Gastroesophageal sphincter (tissue), 4 donors: ENCODE data around the gene YPEL3. TPM values are rescaled to one million over a fixed set of nuclear protein-coding genes. Genes with fewer than 3 reads are reported as not detected.

Source experiments
- ATAC-seq: fragments of 150-250 bp; one replicate; pipeline ENCODE4 v1.9.1; 2016; ENCODE audit warnings: mild to moderate bottlenecking, moderate library complexity
- H3K27ac ChIP-seq, 4 donors: fragments of 200-600 bp; sonication (generic) in 3 of 4; 1 replicate in 3 of 4; 2 replicates in 1 of 4; pipeline ENCODE4 v1.5.1; 2016 to 2019
- H3K27me3 ChIP-seq: fragments of 200-600 bp; sonication (generic); one replicate; pipeline ENCODE4 v1.5.1; 2019
- H3K36me3 ChIP-seq, 2 donors: fragments of 200-600 bp; sonication (generic); one replicate each; pipeline ENCODE4 v1.5.1; 2019; ENCODE audit warnings: control low read depth in 1 of 2
- H3K4me1 ChIP-seq, 3 donors: fragments of 200-600 bp; sonication (generic); 1 replicate in 2 of 3; 2 replicates in 1 of 3; pipeline ENCODE4 v1.5.1; 2016 to 2019; ENCODE audit warnings: control low read depth in 2 of 3
- H3K4me3 ChIP-seq, 2 donors: fragments of 200-600 bp; sonication (generic); one replicate each; pipeline ENCODE4 v1.5.1; 2019; ENCODE audit warnings: mild to moderate bottlenecking in 1 of 2, moderate library complexity in 1 of 2
- H3K9me3 ChIP-seq, 3 donors: fragments of 200-600 bp; sonication (generic); one replicate each; pipeline ENCODE4 v1.5.1; 2017 to 2019; ENCODE audit warnings: control low read depth in 2 of 3
- EP300 ChIP-seq: sonication (generic); formaldehyde crosslinking; IDR thresholded peaks from one replicate; pipeline ENCODE4 v1.6.1; 2017; ENCODE audit warnings: antibody characterized with exemption, mild to moderate bottlenecking
- POLR2A ChIP-seq, 2 donors: fragments of 450-650 bp; IDR thresholded peaks; one replicate each; pipeline ENCODE4 v1.6.1; 2017; ENCODE audit warnings: antibody characterized with exemption in 2 of 2, mild to moderate bottlenecking in 2 of 2, moderate library complexity in 1 of 2
- POLR2AphosphoS5 ChIP-seq: sonication (generic); formaldehyde crosslinking; IDR thresholded peaks from one replicate; pipeline ENCODE4 v1.6.1; 2017; ENCODE audit warnings: antibody characterized with exemption
- WGBS, 2 donors: methylation state at CpG; one replicate each; pipeline ENCODE4 v1.1.5; 2018; ENCODE audit warnings: low coverage in 1 of 2; 5-methylcytosine and 5-hydroxymethylcytosine counted together
- total RNA-seq, 4 donors: library from RNA; depleted of rRNA; stranded (reverse); fragments of >200 nt; gene quantifications; one replicate each; pipeline ENCODE4 v1.1.0, GENCODE V29; 2016
- TF ChIP-seq, protein P1 (sequence below), 4 experiments: fragments of 200-600 bp in 2 of 4; fragments of 450-650 bp in 2 of 4; sonication (generic) in 1 of 4; IDR thresholded peaks; one replicate each; pipeline ENCODE4 v1.5.1; 2017 to 2019; ENCODE audit warnings: antibody characterized with exemption in 4 of 4, mild to moderate bottlenecking in 2 of 4, moderate library complexity in 2 of 4

The YPEL3 gene, protein sequence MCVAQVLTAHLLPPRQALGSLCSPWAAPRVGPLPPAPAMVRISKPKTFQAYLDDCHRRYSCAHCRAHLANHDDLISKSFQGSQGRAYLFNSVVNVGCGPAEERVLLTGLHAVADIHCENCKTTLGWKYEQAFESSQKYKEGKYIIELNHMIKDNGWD
- total RNA-seq = 100 to 1,000 TPM in 1 of 4 donors, 10 to 100 TPM in 3; 76.9 to 105 (median 80.2) TPM

DNA sequence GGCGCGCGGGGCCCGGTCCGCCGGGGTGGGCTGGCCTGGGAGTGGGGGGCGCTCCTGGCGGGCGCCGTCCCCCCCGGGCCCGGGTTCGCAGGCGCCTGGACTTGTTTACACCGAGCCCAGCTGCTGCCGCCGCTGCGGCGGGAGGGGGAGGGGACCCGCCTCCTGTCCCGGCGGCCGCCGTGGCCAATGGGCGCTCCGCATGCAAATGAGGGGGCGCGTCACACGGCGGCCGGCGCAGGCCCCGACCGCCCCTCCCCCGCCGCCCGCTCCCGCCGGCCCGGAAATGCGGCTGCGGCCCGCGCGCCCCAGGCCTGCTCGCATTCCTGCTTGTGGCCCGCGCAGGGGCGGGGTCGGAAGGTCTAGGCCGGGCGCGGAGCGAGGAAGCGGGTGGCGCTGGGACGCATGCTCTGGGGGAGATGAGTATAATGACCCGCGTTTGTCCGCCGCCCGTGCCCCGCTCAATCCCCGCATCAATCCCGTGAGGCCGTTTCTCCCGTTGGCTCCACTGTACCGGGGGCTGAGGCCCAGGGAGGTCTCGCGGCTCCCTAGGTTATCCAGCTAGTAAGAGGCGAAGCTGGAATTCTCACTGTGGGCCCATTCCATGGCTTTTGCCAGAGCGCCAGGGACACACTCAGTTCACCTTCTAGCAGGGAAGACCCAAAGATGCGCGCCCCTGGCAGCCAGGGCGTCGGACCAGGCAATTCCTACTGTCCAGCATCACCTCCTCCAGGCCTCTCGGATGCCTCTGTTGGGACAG lies at the start of gene YPEL3:
Gene YPEL3 (minus strand): TSS at position 109 of the 757 bp plus-strand sequence. CDS start 731 bp downstream, outside the sequence.
- Histone ChIP-seq H3K4me1 (peaks cover 3 to 47% (median 30%) of the 10 kb centered on the region in 3 donors), H3K27me3 (no peaks in the 10 kb centered on the region), H3K36me3 (peaks cover 0 to 24% of the 10 kb centered on the region in 2 donors), H3K4me3 (peak within 1 kb of the TSS; percentile 86 to 96), H3K9me3 (peaks cover 0 to 19% (median 0%) of the 10 kb centered on the region in 3 donors), H3K27ac (peak within 1 kb of the TSS; percentile 89 to 98 (median 96))
- ATAC-seq = peak; percentile 86
- TF ChIP-seq POLR2A (IDR thresholded peaks at IDR 0.05) (peak; percentile 63 to 64), POLR2AphosphoS5 (peak; percentile 50), EP300 (no peak)
- TF ChIP-seq, protein P1, sequence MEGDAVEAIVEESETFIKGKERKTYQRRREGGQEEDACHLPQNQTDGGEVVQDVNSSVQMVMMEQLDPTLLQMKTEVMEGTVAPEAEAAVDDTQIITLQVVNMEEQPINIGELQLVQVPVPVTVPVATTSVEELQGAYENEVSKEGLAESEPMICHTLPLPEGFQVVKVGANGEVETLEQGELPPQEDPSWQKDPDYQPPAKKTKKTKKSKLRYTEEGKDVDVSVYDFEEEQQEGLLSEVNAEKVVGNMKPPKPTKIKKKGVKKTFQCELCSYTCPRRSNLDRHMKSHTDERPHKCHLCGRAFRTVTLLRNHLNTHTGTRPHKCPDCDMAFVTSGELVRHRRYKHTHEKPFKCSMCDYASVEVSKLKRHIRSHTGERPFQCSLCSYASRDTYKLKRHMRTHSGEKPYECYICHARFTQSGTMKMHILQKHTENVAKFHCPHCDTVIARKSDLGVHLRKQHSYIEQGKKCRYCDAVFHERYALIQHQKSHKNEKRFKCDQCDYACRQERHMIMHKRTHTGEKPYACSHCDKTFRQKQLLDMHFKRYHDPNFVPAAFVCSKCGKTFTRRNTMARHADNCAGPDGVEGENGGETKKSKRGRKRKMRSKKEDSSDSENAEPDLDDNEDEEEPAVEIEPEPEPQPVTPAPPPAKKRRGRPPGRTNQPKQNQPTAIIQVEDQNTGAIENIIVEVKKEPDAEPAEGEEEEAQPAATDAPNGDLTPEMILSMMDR (IDR thresholded peaks at IDR 0.05) = no peak
- 60% methylated on average over 1 of the region's 77 CpGs; no CpG with 5 or more reads in 1 of the 2 donors for WGBS, 2 donors

DNA sequence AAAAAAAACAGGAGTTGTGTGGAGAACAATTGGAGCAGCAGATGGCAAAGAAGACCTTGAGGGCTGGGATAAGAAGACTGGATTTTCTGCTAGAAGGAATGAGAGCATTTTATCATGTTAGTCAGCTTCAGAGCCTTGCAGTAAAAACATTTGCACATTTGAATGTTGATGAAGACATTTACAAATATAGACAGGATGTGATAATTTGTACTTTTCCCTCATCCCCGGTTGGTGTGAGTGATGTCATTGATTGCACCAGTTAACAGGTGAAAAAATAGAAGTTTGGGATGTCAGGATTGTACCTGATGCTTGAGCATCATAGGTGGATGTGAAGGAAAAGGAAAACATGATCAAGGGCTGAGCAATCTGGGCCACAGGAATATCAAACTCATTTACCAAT lies 49.6 kb upstream of the YPEL3 start:
- 44 to 50% methylated on average over 1 of the region's 1 CpG for whole genome bisulfite sequencing, 2 donors
- Histone ChIP-seq H3K4me1 (no peaks in the 10 kb centered on the region), H3K27ac (no peak overlapping the region), H3K9me3 (peaks cover 0 to 14% (median 0%) of the 10 kb centered on the region in 3 donors), H3K36me3 (no peaks in the 10 kb centered on the region), H3K27me3 (no peaks in the 10 kb centered on the region), H3K4me3 (no peak overlapping the region)
- TF ChIP-seq POLR2A (IDR thresholded peaks at IDR 0.05) (no peak), EP300 (no peak)
- ATAC-seq = no peak

DNA sequence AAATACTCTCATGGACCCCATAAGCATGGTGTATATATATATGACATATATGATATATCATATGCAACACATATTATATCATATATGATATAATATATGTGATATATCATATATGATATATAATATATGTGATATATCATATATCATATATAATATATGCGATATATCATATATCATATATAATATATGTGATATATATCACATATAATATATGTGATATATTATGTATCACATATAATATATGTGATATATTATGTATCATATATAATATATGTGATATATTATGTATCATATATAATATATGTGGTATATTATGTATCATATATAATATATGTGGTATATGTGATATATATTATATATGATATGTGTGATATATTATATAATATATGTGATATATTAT lies 48.9 kb upstream of the YPEL3 start:
- ATAC-seq = no peak
- H3K27me3 ChIP-seq = no peaks in the 10 kb centered on the region
- no peak overlapping the region for H3K4me3 ChIP-seq
- WGBS, 2 donors = 20 to 86% methylated on average over 1 of the region's 1 CpG
- no peaks in the 10 kb centered on the region for H3K4me1 ChIP-seq
- TF ChIP-seq POLR2AphosphoS5 = no peak
- TF ChIP-seq, protein P1 (IDR thresholded peaks at IDR 0.05) = no peak
- no peak for TF ChIP-seq POLR2A (IDR thresholded peaks at IDR 0.05)
- no peak for TF ChIP-seq EP300
- no peak overlapping the region for H3K27ac ChIP-seq
- H3K36me3 ChIP-seq = no peaks in the 10 kb centered on the region
- H3K9me3 ChIP-seq = peaks cover 0 to 13% (median 0%) of the 10 kb centered on the region in 3 donors

DNA sequence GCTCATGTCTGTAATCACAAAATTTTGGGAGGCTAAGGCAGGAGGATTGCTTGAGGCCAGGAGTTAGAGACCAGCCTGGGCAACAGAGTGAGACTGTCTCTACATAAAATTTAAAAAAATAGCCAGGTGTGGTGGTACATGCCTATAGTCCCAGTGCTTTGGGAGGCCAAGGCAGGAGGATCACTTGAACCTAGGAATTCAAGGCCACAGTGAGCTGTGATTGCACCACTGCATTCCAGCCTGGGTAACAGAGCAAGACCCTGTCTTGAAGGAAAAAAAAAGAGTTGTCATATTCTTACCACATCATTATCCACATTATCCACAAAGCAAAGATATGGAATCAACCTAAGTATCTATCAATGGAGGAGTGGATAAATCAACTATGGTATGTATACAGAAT lies 48.0 kb upstream of the YPEL3 start:
- H3K4me1 ChIP-seq = no peaks in the 10 kb centered on the region
- H3K27ac ChIP-seq = no peak overlapping the region
- TF ChIP-seq POLR2A (IDR thresholded peaks at IDR 0.05) (no peak), POLR2AphosphoS5 (no peak), EP300 (no peak)
- TF ChIP-seq, protein P1 (IDR thresholded peaks at IDR 0.05) = no peak
- peaks cover 0 to 5% (median 0%) of the 10 kb centered on the region in 3 donors for H3K9me3 ChIP-seq
- H3K36me3 ChIP-seq = no peaks in the 10 kb centered on the region
- no peak for ATAC-seq
- no peaks in the 10 kb centered on the region for H3K27me3 ChIP-seq
- no peak overlapping the region for H3K4me3 ChIP-seq

DNA sequence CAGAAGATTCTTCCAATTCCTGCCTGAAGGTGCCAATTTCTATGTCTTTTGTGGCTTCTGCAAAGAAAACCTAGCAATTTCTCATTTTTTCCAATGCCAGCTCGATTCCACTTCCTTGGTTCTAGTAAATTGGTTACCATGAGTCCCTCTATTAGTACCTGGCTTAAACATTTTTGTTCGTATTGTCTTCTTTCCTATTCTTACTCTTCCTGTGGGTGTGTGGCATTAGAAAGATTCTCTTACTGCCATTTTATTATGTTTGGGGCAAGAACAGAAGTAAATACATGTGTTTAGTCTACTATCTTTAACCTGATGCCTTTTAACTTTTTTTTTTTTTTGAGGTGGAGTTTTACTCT lies 47.3 kb upstream of the YPEL3 start:
- Histone ChIP-seq H3K9me3 (no peaks in the 10 kb centered on the region), H3K27ac (no peak overlapping the region), H3K36me3 (no peaks in the 10 kb centered on the region), H3K27me3 (no peaks in the 10 kb centered on the region), H3K4me1 (no peaks in the 10 kb centered on the region), H3K4me3 (no peak overlapping the region)
- WGBS, 2 donors = 60 to 65% methylated on average over 2 of the region's 2 CpGs
- TF ChIP-seq, protein P1 (IDR thresholded peaks at IDR 0.05) = no peak
- no peak for TF ChIP-seq POLR2A (IDR thresholded peaks at IDR 0.05)
- no peak for TF ChIP-seq POLR2AphosphoS5
- TF ChIP-seq EP300 = no peak
- no peak for ATAC-seq
